ENCODE results near the gene CDC42BPA. TPM values are rescaled to one million over a fixed set of nuclear protein-coding genes. Genes with fewer than 3 reads are reported as not detected.
A peak's percentile ranks its signal among the peaks of the same experiment; 100 is the strongest.

Gene CDC42BPA
- total RNA-seq, 1 experiment from 2014 or later, result 30.1 TPM

DNA sequence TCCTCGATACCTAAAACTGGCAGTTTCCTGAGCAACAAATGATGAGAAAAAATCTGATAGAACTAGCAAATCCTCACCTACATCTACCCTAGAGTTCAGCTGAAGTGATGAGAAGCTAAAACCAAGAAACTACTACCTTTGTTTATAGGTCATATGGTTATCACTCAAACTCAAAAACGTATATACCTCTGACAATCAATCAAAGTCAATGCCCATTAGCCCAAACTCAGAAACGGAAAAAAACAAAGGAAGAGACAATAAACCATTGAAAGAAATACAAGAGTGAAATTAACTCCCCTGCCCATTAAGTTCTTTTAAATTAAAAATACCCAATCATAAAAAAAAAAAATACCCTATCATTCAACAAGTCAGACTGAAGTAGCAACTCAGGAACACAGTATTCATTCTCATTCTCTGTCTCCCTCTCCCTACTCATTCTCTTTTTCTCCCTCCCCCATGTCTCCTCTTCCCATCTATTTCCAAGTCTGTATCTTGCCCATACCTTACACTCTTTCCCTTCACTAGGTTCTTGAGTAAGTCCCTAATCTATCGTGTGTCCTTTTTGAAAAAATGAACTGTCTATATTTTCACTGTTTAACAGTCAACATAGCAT lies 6.8 kb downstream of the CDC42BPA start:
- WGBS (ENCODE audit: extremely low coverage, insufficient read length, low lambda C conversion rate), result no CpG with 5 or more reads among the region's 4 CpGs
- H3K27ac Mint-ChIP-seq, result peak overlapping the region in 1 of 3 experiments; percentile 0; a peak in 2 of 7 replicates

More for the DNA sequence above, 6.8 kb downstream of the CDC42BPA start:
- Histone ChIP-seq H3K4me2 (ENCODE audit: insufficient read depth, insufficient read length, low read length) (no peak overlapping the region), H3K9me3 (ENCODE audit: control insufficient read depth, low read depth, low read length) (no peaks in the 10 kb centered on the region), H3K4me1 (ENCODE audit: insufficient read depth, low read length) (peaks cover 4% of the 10 kb centered on the region; the same call in 1 of the 2 replicates), H3K79me2 (ENCODE audit: insufficient read depth, low read length) (peaks cover 31% of the 10 kb centered on the region; the same call in 1 of the 2 replicates), H3K14ac (ENCODE audit: insufficient read depth, low read length) (no peak overlapping the region), H2BK15ac (ENCODE audit: low read depth, low read length) (no peak overlapping the region), H4K91ac (ENCODE audit: insufficient read length, low read depth, low read length) (no peak overlapping the region), H4K8ac (replicated peaks; ENCODE audit: insufficient read length, low read depth, low read length) (no peak overlapping the region), H3K27ac (ENCODE audit: insufficient read length, low read depth, low read length) (no peak overlapping the region), H2AK5ac (ENCODE audit: insufficient read length, low read length) (no peak overlapping the region), H2BK5ac (ENCODE audit: insufficient read length, low read length) (peak overlapping the region; percentile 41), H3K23ac (ENCODE audit: insufficient read length, low read depth, low read length) (no peak overlapping the region), H2BK20ac (ENCODE audit: low read depth, low read length, poor library complexity, severe bottlenecking) (no peak overlapping the region), H3K9ac (ENCODE audit: extremely low read depth, insufficient read length, low read length) (no peak overlapping the region), H3T11ph (ENCODE audit: low read length) (no peak overlapping the region), H3K56ac (ENCODE audit: insufficient read length, low read depth, low read length) (no peak overlapping the region), H4K20me1 (ENCODE audit: control insufficient read depth, insufficient read depth, insufficient read length) (no peaks in the 10 kb centered on the region), H3K79me1 (ENCODE audit: insufficient read depth, low read depth, low read length, poor library complexity, severe bottlenecking) (peaks cover under 1% of the 10 kb centered on the region), H2AFZ (ENCODE audit: low read length) (no peak overlapping the region), H2BK120ac (ENCODE audit: low read depth, low read length, poor library complexity, severe bottlenecking) (no peak overlapping the region), H4K5ac (ENCODE audit: insufficient read length, low read depth, low read length) (no peak overlapping the region), H3K23me2 (ENCODE audit: insufficient read length, low read depth, low read length, poor library complexity, severe bottlenecking) (no peaks in the 10 kb centered on the region), H3K18ac (ENCODE audit: insufficient read length, low read depth, low read length) (no peak overlapping the region), H3K4ac (ENCODE audit: low read depth, low read length) (no peak overlapping the region), H3K27me3 (ENCODE audit: insufficient read depth, low read length) (no peaks in the 10 kb centered on the region), H2BK12ac (ENCODE audit: insufficient read length, low read depth, low read length) (no peak overlapping the region)
- TF ChIP-seq, protein P1, sequence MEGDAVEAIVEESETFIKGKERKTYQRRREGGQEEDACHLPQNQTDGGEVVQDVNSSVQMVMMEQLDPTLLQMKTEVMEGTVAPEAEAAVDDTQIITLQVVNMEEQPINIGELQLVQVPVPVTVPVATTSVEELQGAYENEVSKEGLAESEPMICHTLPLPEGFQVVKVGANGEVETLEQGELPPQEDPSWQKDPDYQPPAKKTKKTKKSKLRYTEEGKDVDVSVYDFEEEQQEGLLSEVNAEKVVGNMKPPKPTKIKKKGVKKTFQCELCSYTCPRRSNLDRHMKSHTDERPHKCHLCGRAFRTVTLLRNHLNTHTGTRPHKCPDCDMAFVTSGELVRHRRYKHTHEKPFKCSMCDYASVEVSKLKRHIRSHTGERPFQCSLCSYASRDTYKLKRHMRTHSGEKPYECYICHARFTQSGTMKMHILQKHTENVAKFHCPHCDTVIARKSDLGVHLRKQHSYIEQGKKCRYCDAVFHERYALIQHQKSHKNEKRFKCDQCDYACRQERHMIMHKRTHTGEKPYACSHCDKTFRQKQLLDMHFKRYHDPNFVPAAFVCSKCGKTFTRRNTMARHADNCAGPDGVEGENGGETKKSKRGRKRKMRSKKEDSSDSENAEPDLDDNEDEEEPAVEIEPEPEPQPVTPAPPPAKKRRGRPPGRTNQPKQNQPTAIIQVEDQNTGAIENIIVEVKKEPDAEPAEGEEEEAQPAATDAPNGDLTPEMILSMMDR (conservative IDR thresholded peaks at IDR 0.05), result no peak
- Mint-ChIP-seq H3K36me3 (ENCODE audit: insufficient read depth in 1 of 3, low read depth in 3 of 3) (peaks cover 0 to 4% (median 0%) of the 10 kb centered on the region in 3 experiments; a peak in 2 of 7 replicates), H3K4me1 (peaks cover 27 to 39% of the 10 kb centered on the region in 2 experiments), H3K4me3 (no peak overlapping the region), H3K27me3 (ENCODE audit: low read depth) (no peaks in the 10 kb centered on the region), H3K9me3 (no peaks in the 10 kb centered on the region)
- no peak for DNase-seq

Data from H9 (cell line).